Brain pericyte (primary cell): Measurements from ENCODE around the gene DGUOK.
"Not testable (repeated sequence)": the region's sequence is repeated elsewhere in the genome, so short reads cannot be mapped to it uniquely, and the experiment has no call there.

Experiments used
- DNase-seq: peaks from one replicate; pipeline ENCODE4 v3.0.0-alpha.2; 2012; ENCODE audit warnings: low read depth, low spot score

The DGUOK gene

GRCh38 chr2:73901143-73901542 lies 25.5 kb upstream of the DGUOK start:
- DNase-seq, result no peak

- DNase-seq, result no peak
Observed at GRCh38 chr2:73902284-73902683, 24.4 kb upstream of the DGUOK start.

GRCh38 chr2:73903313-73903712 lies 23.4 kb upstream of the DGUOK start:
- no peak for DNase-seq

DNA sequence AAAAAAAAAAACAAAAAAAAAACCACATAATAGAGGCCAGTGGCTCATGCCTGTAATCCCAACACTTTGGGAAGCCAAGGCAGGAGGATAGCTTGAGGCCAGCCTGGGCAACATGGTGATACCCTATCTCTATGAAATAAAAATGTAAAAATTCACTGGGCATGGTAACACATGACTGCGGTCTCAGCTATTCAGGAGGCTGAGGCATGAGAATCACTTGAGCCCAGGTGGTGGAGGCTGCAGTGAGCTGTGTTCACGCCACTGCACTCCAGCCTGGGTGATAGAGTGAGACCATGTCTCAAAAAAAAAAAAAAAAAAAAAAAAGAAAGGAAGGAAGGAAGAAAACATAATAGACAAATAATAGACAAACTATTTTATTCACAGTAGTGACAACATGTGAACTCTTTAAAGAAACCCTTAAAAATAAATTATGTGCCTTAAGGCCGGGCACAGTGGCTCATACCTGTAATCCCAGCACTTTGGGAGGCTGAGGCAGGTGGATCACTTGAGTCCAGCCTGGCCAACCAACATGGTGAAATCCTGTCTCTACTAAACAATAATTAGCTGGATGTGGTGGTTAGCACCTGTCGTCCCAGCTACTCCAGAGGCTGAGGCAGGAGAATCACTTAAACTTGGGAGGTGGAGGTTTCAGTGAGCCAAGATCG lies 22.6 kb upstream of the DGUOK start:
- not testable (repeated sequence) for DNase-seq

DNA sequence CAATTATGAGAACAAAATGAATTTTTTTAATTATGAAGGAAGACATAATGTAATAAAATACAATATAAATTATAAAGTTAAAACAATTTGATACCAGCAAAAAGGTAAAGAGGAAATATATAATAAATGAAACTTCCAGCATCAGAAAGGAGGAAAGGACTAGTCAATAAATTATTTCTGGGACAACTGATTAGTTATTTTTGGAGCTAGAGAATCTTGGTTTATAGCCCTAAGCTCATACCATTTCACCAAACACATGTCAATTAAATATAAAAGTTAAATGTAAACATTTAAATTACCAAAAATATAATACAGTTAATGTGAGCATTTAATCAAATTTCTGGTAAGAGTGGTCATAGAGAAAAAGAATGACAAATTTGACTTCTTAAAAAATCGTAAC lies 21.7 kb upstream of the DGUOK start:
- no peak for DNase-seq

DNA sequence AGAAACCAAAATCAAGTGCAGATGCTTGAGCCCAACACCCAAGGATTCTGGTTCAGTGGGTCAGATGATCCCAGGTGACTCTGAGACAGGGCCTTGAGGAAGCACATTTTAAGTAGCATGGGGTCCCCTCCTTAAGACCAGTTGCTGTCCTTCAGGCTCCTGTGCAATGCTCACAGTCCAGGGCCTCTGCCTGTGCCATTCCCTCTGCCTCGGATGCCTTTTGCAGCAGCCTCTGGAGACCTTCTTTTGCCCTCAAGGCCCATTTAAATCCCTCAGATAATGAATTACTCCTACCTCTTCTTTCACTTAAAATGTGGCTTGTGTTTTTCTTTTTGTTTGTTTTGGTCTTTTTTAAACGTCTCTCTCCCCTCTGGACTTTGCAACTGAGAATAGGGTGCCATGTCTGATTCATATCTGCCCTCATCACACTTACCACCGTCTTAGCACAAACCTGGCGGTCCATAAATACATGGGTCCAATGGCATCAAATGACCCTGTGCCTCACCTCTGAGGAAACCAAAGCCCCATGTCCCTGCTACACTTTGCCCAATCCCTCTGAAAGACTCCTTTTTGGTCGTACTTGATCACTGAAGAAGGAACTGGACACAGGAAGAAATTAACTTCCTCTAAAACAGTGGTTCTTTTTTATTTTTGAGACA lies 19.7 kb upstream of the DGUOK start:
- no peak for DNase-seq

GRCh38 chr2:73907840-73908452 lies 18.7 kb upstream of the DGUOK start:
- DNase-seq, result peak; percentile 90

GRCh38 chr2:73908689-73909652 lies 17.7 kb upstream of the DGUOK start:
- no peak for DNase-seq

DNA sequence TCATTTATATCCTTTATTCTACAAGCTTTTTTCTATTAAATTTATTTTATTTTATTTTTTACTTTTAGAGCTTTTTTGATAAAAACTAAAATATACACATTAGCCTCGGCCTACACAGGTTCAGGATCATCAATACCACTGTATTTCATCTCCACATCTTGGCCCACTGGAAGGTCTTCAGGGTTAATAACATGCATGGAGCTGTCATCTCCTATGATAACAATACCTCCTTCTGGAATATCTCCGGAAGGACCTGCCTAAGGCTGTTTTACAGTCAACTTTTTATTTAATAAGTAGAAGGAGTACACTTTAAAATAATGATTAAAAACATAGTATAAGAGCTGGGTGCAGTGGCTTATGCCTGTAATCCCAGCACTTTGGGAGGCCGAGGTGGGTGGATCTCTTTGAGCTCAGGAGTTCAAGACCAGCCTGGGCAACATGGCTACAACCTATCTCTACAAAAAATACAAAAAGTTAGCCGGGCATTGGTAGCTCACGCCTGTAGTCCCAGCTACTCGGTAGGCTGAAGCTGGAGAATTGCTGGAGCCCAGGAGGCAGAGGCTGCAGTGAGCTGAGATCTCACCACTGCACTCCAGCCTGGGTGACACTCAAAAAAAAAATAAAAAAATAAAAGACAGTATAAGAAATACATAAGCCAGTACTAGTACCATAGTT lies 15.7 kb upstream of the DGUOK start:
- no peak for DNase-seq

DNA sequence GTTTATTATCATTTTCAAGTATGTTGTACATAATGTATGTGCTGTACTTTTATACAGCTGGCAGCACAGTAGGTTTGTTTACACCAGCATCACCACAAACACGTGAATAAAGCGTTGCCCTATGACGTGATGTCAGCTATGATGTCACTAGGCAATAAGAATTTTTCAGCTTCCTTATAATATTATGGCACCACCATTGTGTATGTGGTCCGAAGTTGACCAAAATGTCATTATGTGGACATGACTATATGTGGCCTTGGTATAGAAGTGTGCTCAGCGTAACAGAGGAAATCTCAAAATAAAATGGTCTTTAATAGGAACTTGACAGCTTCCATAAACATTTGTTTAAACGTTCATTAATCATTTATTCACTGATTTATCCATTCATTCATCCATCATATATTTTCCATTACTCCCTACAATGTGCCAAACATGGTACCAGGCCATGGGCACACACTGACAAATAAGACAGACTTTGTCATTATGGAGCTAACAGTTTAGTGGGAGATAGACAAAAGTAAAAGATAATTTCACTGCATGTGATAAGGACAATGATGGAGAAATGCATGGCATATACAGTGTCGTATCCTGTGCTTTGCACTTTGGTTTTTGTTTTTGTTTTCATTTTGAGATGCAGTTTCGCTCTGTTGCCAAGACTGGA lies 15.0 kb upstream of the DGUOK start:
- DNase-seq, result no peak

DNA sequence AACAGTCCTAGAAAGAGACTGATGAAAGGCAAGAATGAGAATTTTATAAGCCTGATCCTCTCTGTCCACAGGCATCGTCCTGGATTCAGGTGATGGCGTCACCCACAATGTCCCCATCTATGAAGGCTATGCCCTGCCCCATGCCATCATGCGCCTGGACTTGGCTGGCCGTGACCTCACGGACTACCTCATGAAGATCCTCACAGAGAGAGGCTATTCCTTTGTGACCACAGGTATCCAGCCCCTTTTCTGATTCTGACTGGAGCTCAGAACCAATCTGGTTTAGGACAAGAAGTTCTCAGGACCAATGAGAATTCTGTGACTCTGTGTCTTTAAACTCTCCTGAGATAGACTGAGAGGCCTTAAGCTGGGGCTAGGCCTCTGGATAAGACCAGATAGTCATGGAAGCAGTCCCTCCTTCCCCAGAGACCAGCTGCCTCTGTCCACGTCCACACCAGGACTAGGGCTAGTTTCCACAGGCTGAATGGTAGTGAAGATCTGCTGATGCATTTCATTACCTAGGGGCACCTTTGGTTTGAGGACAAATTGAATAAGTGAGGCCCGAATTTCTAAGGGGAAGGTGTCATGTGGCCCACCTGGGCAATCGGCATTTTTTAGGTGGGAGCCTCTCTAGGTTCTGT lies 13.1 kb upstream of the DGUOK start:
- no peak for DNase-seq

DNA sequence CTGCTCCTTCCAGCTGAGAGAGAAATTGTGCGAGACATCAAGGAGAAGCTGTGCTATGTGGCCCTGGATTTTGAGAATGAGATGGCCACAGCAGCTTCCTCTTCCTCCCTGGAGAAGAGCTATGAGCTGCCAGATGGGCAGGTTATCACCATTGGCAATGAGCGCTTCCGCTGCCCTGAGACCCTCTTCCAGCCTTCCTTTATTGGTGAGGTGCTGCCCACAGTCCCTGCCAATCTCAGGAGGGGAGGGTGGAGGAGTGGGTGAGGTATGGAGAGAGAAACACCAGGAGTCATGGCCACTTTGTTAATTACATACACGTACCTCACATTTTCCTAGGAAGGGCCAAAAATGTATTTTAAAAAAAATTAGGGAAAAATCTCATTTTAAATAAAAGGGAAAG lies 12.0 kb upstream of the DGUOK start:
- DNase-seq, result no peak

DNA sequence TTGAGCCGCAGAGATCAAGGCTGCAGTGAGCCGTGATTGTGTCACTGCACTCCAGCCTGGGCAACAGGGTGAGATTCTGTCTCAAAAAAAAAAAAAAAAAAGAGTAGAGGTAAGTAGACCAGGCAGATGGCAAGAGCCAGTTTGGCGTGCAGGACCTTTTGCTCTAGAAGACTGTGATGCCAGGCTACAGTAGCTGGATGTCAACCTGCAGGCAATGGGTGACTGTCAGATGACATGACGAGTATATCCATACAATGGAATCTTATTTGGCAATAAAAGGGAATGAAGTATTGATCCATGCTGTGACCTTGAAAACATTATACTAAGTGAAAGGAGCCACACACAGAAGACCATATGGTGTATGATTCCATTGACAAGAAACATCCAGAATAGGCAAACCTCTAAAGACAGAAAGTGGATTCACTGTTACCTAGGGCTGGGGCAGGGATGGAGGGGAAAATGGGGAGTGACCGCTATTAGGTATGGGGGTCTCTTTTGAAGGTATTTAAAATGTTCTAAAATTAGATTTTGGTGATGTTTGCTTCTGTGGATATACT lies 11.2 kb upstream of the DGUOK start:
- no peak for DNase-seq

- no peak for DNase-seq
Observed at GRCh38 chr2:73916666-73917065, 10.0 kb upstream of the DGUOK start.

- DNase-seq, result no peak
Observed at GRCh38 chr2:73917296-73917695, 9.4 kb upstream of the DGUOK start.

DNA sequence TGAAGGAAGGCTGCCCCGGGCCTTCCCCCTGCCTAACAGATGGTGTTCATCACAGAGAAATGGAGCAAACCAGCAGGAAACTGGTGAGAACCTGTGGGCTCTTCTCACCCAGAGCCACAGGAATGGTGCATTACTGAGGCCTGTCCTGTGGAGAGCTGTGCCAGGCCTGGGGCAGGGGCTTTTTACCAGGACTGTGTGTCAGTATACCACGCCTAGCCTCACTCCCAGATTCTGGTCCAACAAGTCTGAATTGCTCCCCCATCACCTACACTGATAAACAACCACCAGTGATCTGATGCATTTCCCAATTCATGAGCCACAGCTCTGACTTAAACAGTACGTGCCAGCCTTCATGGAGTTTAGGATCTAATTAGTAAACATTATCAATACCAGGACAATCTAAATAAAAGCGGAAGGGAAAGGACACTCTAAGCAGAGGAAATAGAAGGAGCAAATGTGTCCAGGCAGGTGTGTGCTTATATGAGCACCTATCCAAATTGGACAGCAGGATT lies 8.9 kb upstream of the DGUOK start:
- no peak for DNase-seq

DNA sequence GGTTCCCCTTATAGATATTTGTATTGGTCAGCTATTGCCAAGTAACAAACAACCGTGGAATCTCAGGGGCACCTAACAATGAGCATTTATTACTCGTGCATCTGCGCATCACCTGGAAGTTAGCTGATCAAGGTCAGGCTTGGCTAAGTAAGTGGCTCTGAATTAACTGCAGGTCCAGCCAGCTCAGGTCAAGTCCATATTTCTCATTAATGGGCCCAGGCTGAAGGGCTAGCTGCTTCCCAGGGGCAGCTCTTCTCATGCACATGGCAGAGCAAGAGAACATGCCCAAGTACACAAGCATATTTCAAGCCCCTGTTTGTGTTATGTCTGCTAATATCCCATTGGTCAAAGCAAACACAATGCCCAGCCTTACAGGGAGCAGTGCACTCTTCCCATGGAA lies 7.8 kb upstream of the DGUOK start:
- DNase-seq, result no peak

- no peak for DNase-seq
Observed at GRCh38 chr2:73919596-73920228, 7.0 kb upstream of the DGUOK start.
